Measurements from ENCODE around the gene FOXO4. TPM values are rescaled to one million over a fixed set of nuclear protein-coding genes. Genes with fewer than 3 reads are reported as not detected.

FOXO4 gene
- total and polyA plus RNA-seq, 2 of the 13 experiments (the other 11 are each of a cell fraction or from before 2014, with no cell fraction given) = 5.1 to 5.7 TPM

- TF ChIP-seq POGK (CRISPR knock-in tag; conservative IDR thresholded peaks at IDR 0.05) = no peak
- TF ChIP-seq HOXA5 (CRISPR knock-in tag; IDR thresholded peaks at IDR 0.05) = no peak
- TF ChIP-seq ZNF318 (CRISPR knock-in tag; IDR thresholded peaks at IDR 0.05) = no peak
- no peak for TF ChIP-seq MTF2 (CRISPR knock-in tag; IDR thresholded peaks at IDR 0.05; ENCODE audit: borderline replicate concordance)
- TF ChIP-seq ATRX (CRISPR knock-in tag; IDR thresholded peaks at IDR 0.05; ENCODE audit: borderline replicate concordance) = no peak
- no peak for TF ChIP-seq ZNF382 (CRISPR knock-in tag; IDR thresholded peaks at IDR 0.05; ENCODE audit: borderline replicate concordance)
- TF ChIP-seq THAP8 (CRISPR knock-in tag; IDR thresholded peaks at IDR 0.05; ENCODE audit: borderline replicate concordance) = no peak
- no peak for TF ChIP-seq HOMEZ (CRISPR knock-in tag; IDR thresholded peaks at IDR 0.05; ENCODE audit: low read depth)
- no peak for TF ChIP-seq PHF20 (CRISPR knock-in tag; IDR thresholded peaks at IDR 0.05)
- no peak for TF ChIP-seq NFE2 (CRISPR knock-in tag; IDR thresholded peaks at IDR 0.05)
- TF ChIP-seq KAT2B (IDR thresholded peaks at IDR 0.05; ENCODE audit: borderline replicate concordance, low read depth, low read length) = no peak
- TF ChIP-seq FLYWCH1 (CRISPR knock-in tag; IDR thresholded peaks at IDR 0.05) = no peak
- no peak for TF ChIP-seq CEBPZ (IDR thresholded peaks at IDR 0.05; ENCODE audit: low read length)
- TF ChIP-seq POLR2A (IDR thresholded peaks at IDR 0.05; ENCODE audit: insufficient read depth in 1 of 2, low read depth in 2 of 2, low read length in 2 of 2) = peak in 1 of 2 experiments; percentile 56; a peak in 2 of 4 replicates
Measured at GRCh38 chrX:71095555-71095980, at the start of gene FOXO4 (continued).

Data from HepG2 (cell line).